Liver (tissue), 9 donors: Measurements from ENCODE around the gene ACTR6. TPM values are rescaled to one million over a fixed set of nuclear protein-coding genes. Genes with fewer than 3 reads are reported as not detected.

Experiments used
- DNase-seq: peaks from one replicate; pipeline ENCODE4 v3.0.0-alpha.2; 2017; ENCODE audit warnings: low spot score
- H3K27ac ChIP-seq, 2 donors: one replicate each; pipeline ENCODE4 v1.7.0; 2013; ENCODE audit warnings: inconsistent platforms in 2 of 2, low read length in 2 of 2, control low read depth in 1 of 2, low read depth in 1 of 2, mild to moderate bottlenecking in 1 of 2
- H3K27me3 ChIP-seq, 4 donors: one replicate each; pipeline versions ENCODE4 v1.6.1 to v1.7.0; 2013; ENCODE audit warnings: low read length in 3 of 4, inconsistent platforms in 1 of 4, mild to moderate bottlenecking in 1 of 4, moderate library complexity in 1 of 4; ENCODE audit not compliant: control insufficient read depth in 4 of 4, insufficient read depth in 4 of 4
- H3K36me3 ChIP-seq, 4 donors: one replicate each; pipeline versions ENCODE4 v1.6.1 to v1.7.0; 2013; ENCODE audit warnings: low read length in 3 of 4, mild to moderate bottlenecking in 3 of 4, low read depth in 1 of 4, moderate library complexity in 1 of 4; ENCODE audit not compliant: control insufficient read depth in 4 of 4, insufficient read depth in 3 of 4
- H3K4me1 ChIP-seq, 4 donors: one replicate each; pipeline versions ENCODE4 v1.6.1 to v1.7.0; 2013; ENCODE audit warnings: low read length in 3 of 4, mild to moderate bottlenecking in 3 of 4, moderate library complexity in 1 of 4; ENCODE audit not compliant: control insufficient read depth in 4 of 4, insufficient read depth in 4 of 4
- H3K4me3 ChIP-seq, 3 donors: one replicate each; pipeline versions ENCODE4 v1.6.1 to v1.7.0; 2013; ENCODE audit warnings: low read length in 3 of 3, control low read depth in 1 of 3, low read depth in 1 of 3, mild to moderate bottlenecking in 1 of 3
- H3K9ac ChIP-seq, 2 donors: one replicate each; pipeline ENCODE4 v1.7.0; 2013; ENCODE audit warnings: low read length in 2 of 2, mild to moderate bottlenecking in 2 of 2, moderate library complexity in 2 of 2, control low read depth in 1 of 2, low read depth in 1 of 2
- H3K9me3 ChIP-seq, 4 donors: one replicate each; pipeline versions ENCODE4 v1.6.1 to v1.7.0; 2013; ENCODE audit warnings: low read length in 3 of 4; ENCODE audit not compliant: control insufficient read depth in 4 of 4
- ATF3 ChIP-seq: IDR thresholded peaks from 2 replicates; pipeline ENCODE4 v1.6.1; 2016; ENCODE audit warnings: antibody characterized with exemption
- FOXA1 ChIP-seq: IDR thresholded peaks from 2 replicates; pipeline ENCODE4 v1.6.1; 2016; ENCODE audit warnings: antibody characterized with exemption
- FOXA2 ChIP-seq: IDR thresholded peaks from 2 replicates; pipeline ENCODE4 v1.6.1; 2016; ENCODE audit warnings: antibody characterized with exemption
- GABPA ChIP-seq, 2 donors: IDR thresholded peaks in 1 of 2; conservative IDR thresholded peaks in 1 of 2; 2 replicates each; pipeline ENCODE4 v1.6.1; 2016; ENCODE audit warnings: antibody characterized with exemption in 2 of 2, mild to moderate bottlenecking in 1 of 2, moderate library complexity in 1 of 2
- HNF4A ChIP-seq, 2 donors: conservative IDR thresholded peaks; 2 replicates each; pipeline ENCODE4 v1.6.1; 2016; ENCODE audit warnings: antibody characterized with exemption in 2 of 2, mild to moderate bottlenecking in 2 of 2
- HNF4G ChIP-seq: IDR thresholded peaks from 2 replicates; pipeline ENCODE4 v1.6.1; 2016; ENCODE audit warnings: antibody characterized with exemption
- JUND ChIP-seq, 2 donors: IDR thresholded peaks; 2 replicates each; pipeline ENCODE4 v1.6.1; 2016; ENCODE audit warnings: antibody characterized with exemption in 2 of 2
- NR2F2 ChIP-seq: IDR thresholded peaks from 2 replicates; pipeline ENCODE4 v1.6.1; 2016; ENCODE audit warnings: antibody characterized with exemption
- RAD21 ChIP-seq, 2 donors: IDR thresholded peaks; 2 replicates each; pipeline ENCODE4 v1.6.1; 2016; ENCODE audit warnings: antibody characterized with exemption in 2 of 2, mild to moderate bottlenecking in 2 of 2
- RXRA ChIP-seq, 2 donors: IDR thresholded peaks; 2 replicates each; pipeline ENCODE4 v1.6.1; 2017 to 2018; ENCODE audit warnings: antibody characterized with exemption in 2 of 2, mild to moderate bottlenecking in 1 of 2
- SP1 ChIP-seq: IDR thresholded peaks from 2 replicates; pipeline ENCODE4 v1.6.1; 2018; ENCODE audit warnings: antibody characterized with exemption, mild to moderate bottlenecking
- TAF1 ChIP-seq: conservative IDR thresholded peaks from 2 replicates; pipeline ENCODE4 v1.6.1; 2016; ENCODE audit warnings: antibody characterized with exemption, mild to moderate bottlenecking
- ZBTB33 ChIP-seq: IDR thresholded peaks from 2 replicates; pipeline ENCODE4 v1.6.1; 2016; ENCODE audit warnings: antibody characterized with exemption
- WGBS: extraction: QIAGEN DNeasy Blood & Tissue Kit; methylation state at CpG from one replicate; pipeline ENCODE4 v1.1.7; 2013; 5-methylcytosine and 5-hydroxymethylcytosine counted together
- polyA plus RNA-seq, 2 donors: library from polyadenylated mRNA; stranded (reverse) in 1 of 2; unstranded in 1 of 2; fragments of 200-250 nt in 1 of 2; fragments of >200 nt in 1 of 2; fragmentation: Nextera tagmentation in 1 of 2; extraction: Ambion mirVana in 1 of 2; gene quantifications; one replicate each; pipeline versions ENCODE4 v1.2.1 to v1.2.3, GENCODE V29; 2013 to 2015
- total RNA-seq, 2 donors: library from RNA; depleted of rRNA; stranded (reverse); fragments of >200 nt; gene quantifications; one replicate each; pipeline ENCODE4 v1.2.3, GENCODE V29; 2014
- TF ChIP-seq, protein P1 (sequence below): IDR thresholded peaks from 2 replicates; pipeline ENCODE4 v1.6.1; 2016; ENCODE audit warnings: antibody characterized with exemption
- TF ChIP-seq, protein P2 (sequence below): IDR thresholded peaks from 2 replicates; pipeline ENCODE4 v1.6.1; 2016; ENCODE audit warnings: antibody characterized with exemption, mild to moderate bottlenecking
- donor health status: healthy.
- donor health status: healthy.
- donor health status: healthy.
- donor health status: healthy.
- donor health status: healthy.

The ACTR6 gene
- total and polyA plus RNA-seq, 4 donors = 6.9 to 9.7 (median 8.7) TPM

- Histone ChIP-seq H3K36me3 (no peaks in the 10 kb centered on the region), H3K27me3 (no peaks in the 10 kb centered on the region), H3K9me3 (no peaks in the 10 kb centered on the region), H3K9ac (peak overlapping the region; percentile 97 to 98), H3K4me3 (peak overlapping the region; percentile 74 to 90 (median 86)), H3K4me1 (peaks cover 3 to 19% (median 18%) of the 10 kb centered on the region in 4 donors), H3K27ac (peak overlapping the region; percentile 94 to 97)
- under 1% methylated on average over 33 of the region's 33 CpGs for WGBS
- no peak for DNase-seq
- TF ChIP-seq FOXA2 (no peak), RXRA (IDR thresholded peaks at IDR 0.05) (no peak), SP1 (no peak), NR2F2 (no peak), GABPA (IDR thresholded peaks at IDR 0.05 in 1 of 2, conservative IDR thresholded peaks at IDR 0.05 in 1 of 2) (no peak), HNF4A (conservative IDR thresholded peaks at IDR 0.05) (peak; percentile 35 to 41), RAD21 (IDR thresholded peaks at IDR 0.05) (no peak), FOXA1 (no peak)
Observed at GRCh38 chr12:100267603-100268281, 67.1 kb downstream of the ACTR6 start.

DNA sequence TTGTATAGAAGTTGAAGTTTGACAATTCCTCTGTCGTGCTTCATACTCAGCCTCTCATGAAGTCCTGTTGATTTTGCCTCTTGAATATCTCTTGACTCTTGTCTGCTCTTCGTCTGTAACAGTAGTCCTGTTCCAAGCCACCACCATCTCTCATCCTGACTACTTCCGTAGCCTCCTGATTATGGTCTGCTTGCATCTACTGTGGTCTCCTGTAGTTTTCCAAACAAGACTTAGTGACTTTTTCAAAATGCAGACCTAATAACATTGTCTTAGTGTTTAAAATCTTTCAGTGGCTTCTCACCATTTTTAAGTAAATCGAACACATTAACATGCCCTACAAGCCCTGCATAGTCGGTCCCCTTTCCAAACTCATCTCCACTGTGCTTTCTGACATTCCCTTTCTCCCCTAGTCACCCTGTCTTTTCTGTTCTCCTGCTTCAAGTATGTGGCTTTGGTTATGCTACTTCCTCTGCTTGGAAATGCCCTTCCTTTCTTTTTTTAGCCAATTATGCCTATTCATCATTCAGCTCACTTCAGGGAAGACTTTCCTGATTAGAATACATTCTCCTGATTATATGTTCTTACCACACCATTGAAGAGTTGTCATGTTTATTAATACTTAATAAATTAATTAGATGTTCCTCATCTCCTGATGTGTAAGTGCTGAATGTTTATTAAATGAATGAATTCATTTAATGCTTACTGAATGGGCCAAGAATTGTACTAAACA lies 68.4 kb downstream of the ACTR6 start:
- Histone ChIP-seq H3K4me3 (peak overlapping the region; percentile 20 to 90 (median 74)), H3K27ac (no peak overlapping the region), H3K9me3 (no peaks in the 10 kb centered on the region), H3K36me3 (no peaks in the 10 kb centered on the region), H3K4me1 (peaks cover 3 to 19% (median 18%) of the 10 kb centered on the region in 4 donors), H3K9ac (no peak overlapping the region), H3K27me3 (no peaks in the 10 kb centered on the region)
- 44% methylated on average over 5 of the region's 5 CpGs for WGBS
- TF ChIP-seq JUND (IDR thresholded peaks at IDR 0.05) (no peak), SP1 (no peak), FOXA2 (no peak), NR2F2 (no peak), HNF4A (conservative IDR thresholded peaks at IDR 0.05) (no peak), ZBTB33 (no peak), ATF3 (no peak), HNF4G (no peak), TAF1 (no peak), RAD21 (IDR thresholded peaks at IDR 0.05) (no peak), GABPA (IDR thresholded peaks at IDR 0.05 in 1 of 2, conservative IDR thresholded peaks at IDR 0.05 in 1 of 2) (no peak)
- TF ChIP-seq, protein P1, sequence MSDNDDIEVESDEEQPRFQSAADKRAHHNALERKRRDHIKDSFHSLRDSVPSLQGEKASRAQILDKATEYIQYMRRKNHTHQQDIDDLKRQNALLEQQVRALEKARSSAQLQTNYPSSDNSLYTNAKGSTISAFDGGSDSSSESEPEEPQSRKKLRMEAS = no peak
- TF ChIP-seq, protein P2, sequence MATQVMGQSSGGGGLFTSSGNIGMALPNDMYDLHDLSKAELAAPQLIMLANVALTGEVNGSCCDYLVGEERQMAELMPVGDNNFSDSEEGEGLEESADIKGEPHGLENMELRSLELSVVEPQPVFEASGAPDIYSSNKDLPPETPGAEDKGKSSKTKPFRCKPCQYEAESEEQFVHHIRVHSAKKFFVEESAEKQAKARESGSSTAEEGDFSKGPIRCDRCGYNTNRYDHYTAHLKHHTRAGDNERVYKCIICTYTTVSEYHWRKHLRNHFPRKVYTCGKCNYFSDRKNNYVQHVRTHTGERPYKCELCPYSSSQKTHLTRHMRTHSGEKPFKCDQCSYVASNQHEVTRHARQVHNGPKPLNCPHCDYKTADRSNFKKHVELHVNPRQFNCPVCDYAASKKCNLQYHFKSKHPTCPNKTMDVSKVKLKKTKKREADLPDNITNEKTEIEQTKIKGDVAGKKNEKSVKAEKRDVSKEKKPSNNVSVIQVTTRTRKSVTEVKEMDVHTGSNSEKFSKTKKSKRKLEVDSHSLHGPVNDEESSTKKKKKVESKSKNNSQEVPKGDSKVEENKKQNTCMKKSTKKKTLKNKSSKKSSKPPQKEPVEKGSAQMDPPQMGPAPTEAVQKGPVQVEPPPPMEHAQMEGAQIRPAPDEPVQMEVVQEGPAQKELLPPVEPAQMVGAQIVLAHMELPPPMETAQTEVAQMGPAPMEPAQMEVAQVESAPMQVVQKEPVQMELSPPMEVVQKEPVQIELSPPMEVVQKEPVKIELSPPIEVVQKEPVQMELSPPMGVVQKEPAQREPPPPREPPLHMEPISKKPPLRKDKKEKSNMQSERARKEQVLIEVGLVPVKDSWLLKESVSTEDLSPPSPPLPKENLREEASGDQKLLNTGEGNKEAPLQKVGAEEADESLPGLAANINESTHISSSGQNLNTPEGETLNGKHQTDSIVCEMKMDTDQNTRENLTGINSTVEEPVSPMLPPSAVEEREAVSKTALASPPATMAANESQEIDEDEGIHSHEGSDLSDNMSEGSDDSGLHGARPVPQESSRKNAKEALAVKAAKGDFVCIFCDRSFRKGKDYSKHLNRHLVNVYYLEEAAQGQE = no peak
- DNase-seq = no peak
